Tibial artery (tissue), 4 donors: Measurements from ENCODE around the gene ALOX12B.

ENCODE experiments used
- DNase-seq, 2 donors: peaks; one replicate each; pipeline ENCODE4 v3.0.0-alpha.2; 2019
- H3K27ac ChIP-seq, 2 donors: fragments of 200-600 bp; sonication (generic) in 1 of 2; 1 replicate in 1 of 2; 2 replicates in 1 of 2; pipeline ENCODE4 v1.5.1; 2018 to 2019; ENCODE audit warnings: mild to moderate bottlenecking in 1 of 2
- H3K27me3 ChIP-seq, 2 donors: fragments of 200-600 bp; sonication (generic) in 1 of 2; one replicate each; pipeline versions ENCODE4 v1.5.1 to v1.6.0; 2016 to 2019
- H3K36me3 ChIP-seq, 3 donors: fragments of 200-600 bp; sonication (generic) in 2 of 3; one replicate each; pipeline ENCODE4 v1.5.1; 2016 to 2019; ENCODE audit warnings: mild to moderate bottlenecking in 2 of 3
- H3K4me1 ChIP-seq, 4 donors: fragments of 200-600 bp; sonication (generic) in 2 of 4; 1 replicate in 3 of 4; 2 replicates in 1 of 4; pipeline ENCODE4 v1.5.1; 2016 to 2019
- H3K4me3 ChIP-seq, 2 donors: fragments of 200-600 bp; sonication (generic) in 1 of 2; 1 replicate in 1 of 2; 2 replicates in 1 of 2; pipeline ENCODE4 v1.5.1; 2018 to 2019; ENCODE audit warnings: mild to moderate bottlenecking in 2 of 2
- H3K9me3 ChIP-seq, 3 donors: fragments of 200-600 bp; sonication (generic) in 1 of 3; one replicate each; pipeline ENCODE4 v1.5.1; 2016 to 2019
- intact Hi-C: fragments of 100-400 bp; cut with DNase I; formaldehyde crosslinking; loops from one replicate; pipeline ENCODE4 v1.15.0; 2023; ENCODE audit warnings: low total_unique reads
- TF ChIP-seq, protein P1 (sequence below), 2 experiments: fragments of 200-600 bp in 1 of 2; fragments of 450-650 bp in 1 of 2; IDR thresholded peaks; one replicate each; pipeline ENCODE4 v1.5.1; 2017 to 2019; ENCODE audit warnings: antibody characterized with exemption in 2 of 2, mild to moderate bottlenecking in 1 of 2, moderate library complexity in 1 of 2

The ALOX12B gene

DNA sequence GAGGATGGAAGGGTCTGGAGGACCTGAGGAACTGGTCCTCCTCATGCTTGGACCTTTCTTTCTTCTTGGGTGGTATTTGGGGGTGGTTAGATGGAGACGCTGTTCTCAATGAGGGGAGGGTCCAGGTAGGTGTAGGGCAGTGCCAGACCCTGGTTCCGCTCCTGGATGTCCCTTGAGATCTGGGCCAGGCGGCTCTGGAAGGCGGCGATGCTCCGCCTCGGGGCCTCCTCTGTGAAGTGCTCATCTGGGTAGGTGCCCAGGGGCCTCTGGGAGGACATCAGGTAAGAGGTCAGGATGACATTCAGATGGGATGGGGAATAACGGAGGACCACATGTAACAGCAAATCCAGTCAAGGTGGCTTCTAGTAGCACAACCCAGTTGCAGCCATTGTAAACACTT lies 9.0 kb upstream of the ALOX12B start:
- TF ChIP-seq, protein P1, sequence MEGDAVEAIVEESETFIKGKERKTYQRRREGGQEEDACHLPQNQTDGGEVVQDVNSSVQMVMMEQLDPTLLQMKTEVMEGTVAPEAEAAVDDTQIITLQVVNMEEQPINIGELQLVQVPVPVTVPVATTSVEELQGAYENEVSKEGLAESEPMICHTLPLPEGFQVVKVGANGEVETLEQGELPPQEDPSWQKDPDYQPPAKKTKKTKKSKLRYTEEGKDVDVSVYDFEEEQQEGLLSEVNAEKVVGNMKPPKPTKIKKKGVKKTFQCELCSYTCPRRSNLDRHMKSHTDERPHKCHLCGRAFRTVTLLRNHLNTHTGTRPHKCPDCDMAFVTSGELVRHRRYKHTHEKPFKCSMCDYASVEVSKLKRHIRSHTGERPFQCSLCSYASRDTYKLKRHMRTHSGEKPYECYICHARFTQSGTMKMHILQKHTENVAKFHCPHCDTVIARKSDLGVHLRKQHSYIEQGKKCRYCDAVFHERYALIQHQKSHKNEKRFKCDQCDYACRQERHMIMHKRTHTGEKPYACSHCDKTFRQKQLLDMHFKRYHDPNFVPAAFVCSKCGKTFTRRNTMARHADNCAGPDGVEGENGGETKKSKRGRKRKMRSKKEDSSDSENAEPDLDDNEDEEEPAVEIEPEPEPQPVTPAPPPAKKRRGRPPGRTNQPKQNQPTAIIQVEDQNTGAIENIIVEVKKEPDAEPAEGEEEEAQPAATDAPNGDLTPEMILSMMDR (IDR thresholded peaks at IDR 0.05), result no peak
- Histone ChIP-seq H3K27ac (no peak overlapping the region), H3K4me3 (no peak overlapping the region), H3K9me3 (no peaks in the 10 kb centered on the region), H3K36me3 (no peaks in the 10 kb centered on the region), H3K27me3 (peaks cover 0 to 41% of the 10 kb centered on the region in 2 donors), H3K4me1 (no peaks in the 10 kb centered on the region)
- intact Hi-C loops, result no loop called here
- no peak for DNase-seq

DNA sequence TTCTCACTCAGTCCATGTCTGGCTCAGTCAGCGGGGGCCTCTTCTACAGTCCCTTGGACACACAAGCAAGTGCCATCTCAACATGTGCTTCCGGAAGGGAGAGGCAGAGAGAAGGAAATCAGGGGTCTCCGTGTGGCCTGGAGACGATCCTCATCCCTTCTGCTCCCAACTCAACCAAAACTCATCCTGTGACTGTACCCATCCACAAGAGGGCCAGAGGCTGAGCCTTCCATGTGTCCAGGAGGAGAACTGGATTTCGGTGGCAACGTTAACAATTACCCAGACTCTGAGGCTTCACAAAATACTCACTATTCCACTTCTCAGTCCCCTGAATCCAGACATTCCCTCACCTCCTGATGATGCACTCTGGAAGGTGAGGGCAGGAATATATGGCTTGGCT lies 7.8 kb upstream of the ALOX12B start:
- intact Hi-C loops, result no loop called here
- Histone ChIP-seq H3K4me3 (no peak overlapping the region), H3K9me3 (no peaks in the 10 kb centered on the region), H3K4me1 (no peaks in the 10 kb centered on the region), H3K27me3 (peaks cover 0 to 53% of the 10 kb centered on the region in 2 donors), H3K27ac (no peak overlapping the region), H3K36me3 (no peaks in the 10 kb centered on the region)
- no peak for DNase-seq
- TF ChIP-seq, protein P1 (IDR thresholded peaks at IDR 0.05), result no peak

DNA sequence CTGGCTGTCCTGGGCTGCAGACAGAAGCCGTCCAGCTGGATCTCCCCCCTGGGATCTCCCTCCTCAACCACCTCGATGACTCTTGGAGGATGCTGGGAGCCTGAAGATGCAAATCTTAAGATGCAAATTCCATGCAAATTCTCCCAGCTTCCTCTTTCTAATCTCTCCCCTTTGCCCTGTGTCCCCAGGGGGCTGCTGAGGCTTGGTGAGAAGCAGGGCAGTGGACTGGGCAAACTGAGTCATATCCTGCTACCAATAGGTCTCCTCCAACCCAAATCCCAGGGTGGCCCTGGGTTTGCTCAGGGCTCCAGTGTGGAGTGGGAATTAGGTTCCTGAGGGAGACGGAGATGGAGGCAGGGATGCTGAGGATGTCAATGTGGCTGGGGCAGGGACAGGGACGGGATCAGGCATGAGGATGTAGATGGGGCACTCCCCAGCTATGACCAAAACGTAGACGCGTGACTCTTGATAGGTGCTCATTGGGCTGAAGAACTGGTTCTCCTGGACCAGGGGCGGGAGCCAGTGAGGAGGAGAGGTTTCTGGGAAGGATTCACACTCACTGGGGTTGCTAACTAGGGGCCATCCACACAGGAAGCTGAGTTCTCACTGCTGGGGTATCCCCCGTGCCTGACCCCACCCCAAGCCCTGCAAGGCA lies 3.6 kb upstream of the ALOX12B start:
- H3K9me3 ChIP-seq, result no peaks in the 10 kb centered on the region
- no peaks in the 10 kb centered on the region for H3K4me1 ChIP-seq
- DNase-seq, result no peak
- no peak overlapping the region for H3K4me3 ChIP-seq
- TF ChIP-seq, protein P1 (IDR thresholded peaks at IDR 0.05), result no peak
- peaks cover 0 to 79% of the 10 kb centered on the region in 2 donors for H3K27me3 ChIP-seq
- intact Hi-C loops, result no loop called here
- H3K27ac ChIP-seq, result no peak overlapping the region
- H3K36me3 ChIP-seq, result no peaks in the 10 kb centered on the region

DNA sequence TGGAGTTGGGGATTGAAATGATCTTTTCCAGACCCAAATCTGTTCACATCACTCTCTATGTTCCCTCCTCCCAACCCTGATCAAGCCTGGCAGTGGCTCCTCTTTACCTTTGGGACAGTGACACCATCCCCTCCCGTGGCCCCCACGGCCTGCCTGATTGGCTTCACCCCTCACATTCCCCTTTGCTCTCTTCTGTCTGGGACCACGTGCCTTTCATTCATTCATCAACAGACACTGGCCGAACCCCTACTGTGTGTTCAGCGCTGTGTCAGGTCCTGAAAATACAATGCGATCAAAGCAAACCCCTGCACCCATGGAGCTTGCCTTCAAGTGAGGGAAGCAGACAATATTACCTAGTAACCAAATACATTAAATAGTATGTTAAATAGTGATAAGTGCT lies 2.2 kb upstream of the ALOX12B start:
- TF ChIP-seq, protein P1 (IDR thresholded peaks at IDR 0.05), result no peak
- Histone ChIP-seq H3K9me3 (no peaks in the 10 kb centered on the region), H3K4me3 (no peak overlapping the region), H3K36me3 (no peaks in the 10 kb centered on the region), H3K4me1 (no peaks in the 10 kb centered on the region), H3K27me3 (peaks cover 0 to 80% of the 10 kb centered on the region in 2 donors), H3K27ac (no peak overlapping the region)
- intact Hi-C loops, result no loop called here
- no peak for DNase-seq

DNA sequence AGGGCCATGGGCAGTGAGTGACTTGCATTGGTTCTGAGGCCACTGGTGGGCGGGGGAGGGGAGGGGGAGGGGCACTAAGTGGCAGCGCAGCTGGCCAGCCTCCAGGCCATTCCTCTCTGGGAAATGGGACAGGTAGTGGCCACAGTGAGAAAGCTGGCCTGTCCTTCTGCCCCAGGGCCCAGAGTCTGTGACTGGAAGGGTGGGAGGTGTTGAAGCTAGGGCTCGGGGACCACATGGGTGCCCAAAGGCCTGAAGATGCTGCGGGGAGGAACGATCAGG lies 375 bp upstream of the ALOX12B start:
- Histone ChIP-seq H3K9me3 (no peaks in the 10 kb centered on the region), H3K27me3 (peaks cover 0 to 87% of the 10 kb centered on the region in 2 donors), H3K4me1 (no peaks in the 10 kb centered on the region), H3K4me3 (no peak overlapping the region), H3K27ac (no peak overlapping the region), H3K36me3 (no peaks in the 10 kb centered on the region)
- intact Hi-C loops, result no loop called here
- TF ChIP-seq, protein P1 (IDR thresholded peaks at IDR 0.05), result no peak
- DNase-seq, result no peak

DNA sequence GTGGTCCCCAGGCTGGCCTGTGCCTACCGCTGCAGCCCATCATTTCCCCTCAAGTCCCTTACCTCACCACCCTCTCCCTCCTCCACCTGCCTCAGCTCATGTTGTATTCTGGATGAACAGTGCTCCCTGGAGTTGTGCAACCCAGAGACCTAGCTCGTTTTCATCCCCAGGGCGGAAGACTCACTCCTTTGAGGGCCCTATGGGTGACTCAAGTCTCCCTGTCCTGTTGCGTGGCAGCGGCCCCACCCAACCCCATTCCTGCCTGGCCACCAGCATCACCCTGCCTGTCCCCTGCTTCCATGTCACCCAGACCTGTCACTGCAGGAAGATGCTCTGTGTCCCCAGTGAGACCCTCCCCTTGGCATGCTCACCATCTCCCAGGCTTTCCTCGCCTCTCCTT lies 3.3 kb downstream of the ALOX12B start:
- intact Hi-C loops, result no loop called here
- H3K27me3 ChIP-seq, result peaks cover 3 to 82% of the 10 kb centered on the region in 2 donors
- H3K4me1 ChIP-seq, result peaks cover 4 to 15% (median 11%) of the 10 kb centered on the region in 4 donors
- TF ChIP-seq, protein P1 (IDR thresholded peaks at IDR 0.05), result no peak
- H3K36me3 ChIP-seq, result no peaks in the 10 kb centered on the region
- H3K9me3 ChIP-seq, result no peaks in the 10 kb centered on the region
- no peak overlapping the region for H3K4me3 ChIP-seq
- H3K27ac ChIP-seq, result no peak overlapping the region
- no peak for DNase-seq
